ENCODE results near the gene NOD2.

The NOD2 gene

DNA sequence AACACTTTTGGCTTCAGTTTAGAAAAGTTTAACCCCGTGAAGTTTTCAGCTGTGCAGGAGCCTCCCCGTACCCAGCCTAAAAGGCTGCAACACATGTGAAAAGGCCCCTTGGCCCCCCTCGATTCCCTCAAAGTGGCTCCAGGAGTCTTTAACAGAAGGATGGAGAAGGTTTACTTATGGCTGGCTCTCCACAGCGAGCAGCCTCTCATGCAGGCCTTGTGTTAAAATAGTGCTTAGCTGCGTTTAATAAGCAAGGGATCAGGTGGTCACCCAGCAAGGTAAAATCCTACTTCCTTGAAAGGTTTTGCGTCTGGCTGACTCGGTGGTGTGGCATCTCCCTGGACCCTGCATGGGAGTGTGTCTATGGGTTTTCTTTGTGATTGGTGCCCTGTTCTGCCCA, 40.1 kb downstream of the NOD2 start:
- Histone ChIP-seq H3K4me3 (replicated peaks; ENCODE audit: low read depth, low read length) (no peak overlapping the region), H3K27me3 (replicated peaks; ENCODE audit: control insufficient read depth, insufficient read depth, low read length) (no peaks in the 10 kb centered on the region), H3K36me3 (ENCODE audit: control insufficient read depth, insufficient read depth, low read length) (peaks cover 2% of the 10 kb centered on the region)
- TF ChIP-seq, protein P1, sequence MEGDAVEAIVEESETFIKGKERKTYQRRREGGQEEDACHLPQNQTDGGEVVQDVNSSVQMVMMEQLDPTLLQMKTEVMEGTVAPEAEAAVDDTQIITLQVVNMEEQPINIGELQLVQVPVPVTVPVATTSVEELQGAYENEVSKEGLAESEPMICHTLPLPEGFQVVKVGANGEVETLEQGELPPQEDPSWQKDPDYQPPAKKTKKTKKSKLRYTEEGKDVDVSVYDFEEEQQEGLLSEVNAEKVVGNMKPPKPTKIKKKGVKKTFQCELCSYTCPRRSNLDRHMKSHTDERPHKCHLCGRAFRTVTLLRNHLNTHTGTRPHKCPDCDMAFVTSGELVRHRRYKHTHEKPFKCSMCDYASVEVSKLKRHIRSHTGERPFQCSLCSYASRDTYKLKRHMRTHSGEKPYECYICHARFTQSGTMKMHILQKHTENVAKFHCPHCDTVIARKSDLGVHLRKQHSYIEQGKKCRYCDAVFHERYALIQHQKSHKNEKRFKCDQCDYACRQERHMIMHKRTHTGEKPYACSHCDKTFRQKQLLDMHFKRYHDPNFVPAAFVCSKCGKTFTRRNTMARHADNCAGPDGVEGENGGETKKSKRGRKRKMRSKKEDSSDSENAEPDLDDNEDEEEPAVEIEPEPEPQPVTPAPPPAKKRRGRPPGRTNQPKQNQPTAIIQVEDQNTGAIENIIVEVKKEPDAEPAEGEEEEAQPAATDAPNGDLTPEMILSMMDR (IDR thresholded peaks at IDR 0.05; ENCODE audit: insufficient read depth, low read length, poor library complexity, severe bottlenecking) = no peak
- DNase-seq (ENCODE audit: extremely low read depth, insufficient read length) = no peak

DNA sequence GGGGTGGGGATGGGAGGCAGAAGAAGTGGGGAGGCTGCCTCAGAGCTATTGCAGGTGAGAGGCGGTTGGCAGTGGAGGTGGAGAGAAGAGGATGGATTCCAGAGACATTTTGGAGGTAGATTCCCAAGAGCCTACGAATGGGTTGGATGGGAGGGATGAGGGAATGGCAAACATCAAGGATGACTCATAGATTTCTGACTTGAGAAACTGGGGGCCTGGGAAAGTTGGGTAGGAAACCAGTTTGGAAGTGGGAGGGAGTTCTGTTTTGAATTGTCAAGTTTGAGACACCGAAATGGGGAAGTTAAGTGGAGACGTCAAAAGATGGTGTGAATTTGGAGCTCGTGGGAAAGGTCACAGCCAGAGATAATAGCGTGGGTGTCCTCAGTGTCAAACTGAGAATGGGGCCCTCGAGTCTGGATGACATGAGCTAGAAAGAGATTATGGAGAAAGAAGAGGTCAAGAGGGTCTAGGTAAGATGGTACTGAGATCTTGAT, 42.3 kb downstream of the NOD2 start:
- TF ChIP-seq, protein P1 (IDR thresholded peaks at IDR 0.05; ENCODE audit: insufficient read depth, low read length, poor library complexity, severe bottlenecking) = no peak
- DNase-seq (ENCODE audit: extremely low read depth, insufficient read length) = no peak
- H3K36me3 ChIP-seq (ENCODE audit: control insufficient read depth, insufficient read depth, low read length) = peaks cover 2% of the 10 kb centered on the region
- no peak overlapping the region for H3K4me3 ChIP-seq (replicated peaks; ENCODE audit: low read depth, low read length)
- H3K27me3 ChIP-seq (replicated peaks; ENCODE audit: control insufficient read depth, insufficient read depth, low read length) = no peaks in the 10 kb centered on the region

DNA sequence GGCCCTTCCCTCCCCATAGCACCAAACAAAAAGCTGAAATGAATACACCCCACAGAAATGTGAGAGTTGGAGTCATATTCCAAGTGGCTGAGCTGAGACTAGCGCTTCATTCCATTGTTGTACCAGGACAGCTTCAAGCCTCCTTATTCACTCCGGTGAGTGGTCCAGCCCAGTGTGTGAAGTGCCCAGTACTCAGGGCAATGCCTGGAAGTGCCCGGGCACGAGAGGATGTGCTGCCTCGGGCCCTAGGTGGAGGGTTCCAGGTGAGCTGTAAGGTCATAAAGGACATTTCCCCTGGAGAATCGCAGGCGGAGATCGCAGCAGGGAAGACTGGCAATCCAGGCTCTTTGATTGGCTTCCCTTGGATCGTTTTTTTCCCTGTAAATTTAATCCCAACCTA, 43.0 kb downstream of the NOD2 start:
- no peak for DNase-seq (ENCODE audit: extremely low read depth, insufficient read length)
- Histone ChIP-seq H3K36me3 (ENCODE audit: control insufficient read depth, insufficient read depth, low read length) (peaks cover 2% of the 10 kb centered on the region), H3K4me3 (replicated peaks; ENCODE audit: low read depth, low read length) (no peak overlapping the region), H3K27me3 (replicated peaks; ENCODE audit: control insufficient read depth, insufficient read depth, low read length) (no peaks in the 10 kb centered on the region)
- TF ChIP-seq, protein P1 (IDR thresholded peaks at IDR 0.05; ENCODE audit: insufficient read depth, low read length, poor library complexity, severe bottlenecking) = no peak

DNA sequence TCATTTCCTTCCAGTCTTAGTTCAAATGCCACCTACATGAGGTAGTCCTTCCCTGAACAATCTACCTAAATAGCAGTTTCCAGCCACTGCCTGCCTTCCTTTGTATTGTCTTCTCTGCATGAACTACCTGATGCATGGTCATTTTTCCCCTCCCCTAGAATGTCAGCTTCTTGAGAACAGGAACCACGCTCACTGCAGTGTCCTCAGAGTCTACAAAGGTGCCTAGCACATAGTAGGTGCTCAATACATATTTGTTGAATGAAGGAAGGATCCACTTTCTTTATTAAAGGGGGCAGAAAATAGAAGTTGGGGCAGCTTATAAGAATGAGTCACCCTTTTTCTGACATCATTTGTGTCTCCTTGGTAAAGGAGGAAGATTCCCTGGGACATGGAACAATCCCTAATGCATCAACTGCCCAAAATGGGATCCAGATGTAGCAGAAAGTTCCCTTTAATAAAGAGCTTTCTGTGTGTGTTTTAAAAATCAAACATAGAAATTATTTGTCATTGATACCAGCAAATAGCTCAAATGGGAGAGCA, 44.1 kb downstream of the NOD2 start:
- DNase-seq (ENCODE audit: extremely low read depth, insufficient read length) = no peak
- TF ChIP-seq, protein P1 (IDR thresholded peaks at IDR 0.05; ENCODE audit: insufficient read depth, low read length, poor library complexity, severe bottlenecking) = no peak
- H3K27me3 ChIP-seq (replicated peaks; ENCODE audit: control insufficient read depth, insufficient read depth, low read length) = no peaks in the 10 kb centered on the region

DNA sequence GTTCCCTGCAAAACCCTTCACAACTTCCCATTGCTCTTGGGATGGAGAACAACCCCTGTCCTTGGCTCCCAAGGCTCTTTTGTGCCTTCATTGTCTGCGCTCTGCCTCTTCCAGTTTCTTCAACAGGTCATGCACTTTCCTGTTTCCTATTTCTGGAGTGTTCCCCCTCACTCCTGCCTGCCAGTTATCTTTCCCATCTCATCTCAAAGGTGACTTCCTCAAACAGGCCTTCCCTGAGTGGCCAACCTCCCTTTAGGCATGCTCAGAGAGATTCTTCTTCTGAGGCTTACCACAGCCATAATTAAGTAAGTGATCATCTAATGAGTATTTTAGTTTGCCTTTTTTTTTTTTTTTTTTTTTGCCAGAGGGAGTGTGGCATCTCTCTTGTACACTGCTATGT, 45.6 kb downstream of the NOD2 start:
- H3K4me3 ChIP-seq (replicated peaks; ENCODE audit: low read depth, low read length) = no peak overlapping the region
- TF ChIP-seq, protein P1 (IDR thresholded peaks at IDR 0.05; ENCODE audit: insufficient read depth, low read length, poor library complexity, severe bottlenecking) = no peak
- H3K27me3 ChIP-seq (replicated peaks; ENCODE audit: control insufficient read depth, insufficient read depth, low read length) = no peaks in the 10 kb centered on the region
- no peak for DNase-seq (ENCODE audit: extremely low read depth, insufficient read length)
- H3K36me3 ChIP-seq (ENCODE audit: control insufficient read depth, insufficient read depth, low read length) = no peaks in the 10 kb centered on the region; the same call in 1 of the 2 replicates

More for the DNA sequence above, 44.1 kb downstream of the NOD2 start:
- Histone ChIP-seq H3K36me3 (ENCODE audit: control insufficient read depth, insufficient read depth, low read length) (no peaks in the 10 kb centered on the region; the same call in 1 of the 2 replicates), H3K4me3 (replicated peaks; ENCODE audit: low read depth, low read length) (no peak overlapping the region)

DNA sequence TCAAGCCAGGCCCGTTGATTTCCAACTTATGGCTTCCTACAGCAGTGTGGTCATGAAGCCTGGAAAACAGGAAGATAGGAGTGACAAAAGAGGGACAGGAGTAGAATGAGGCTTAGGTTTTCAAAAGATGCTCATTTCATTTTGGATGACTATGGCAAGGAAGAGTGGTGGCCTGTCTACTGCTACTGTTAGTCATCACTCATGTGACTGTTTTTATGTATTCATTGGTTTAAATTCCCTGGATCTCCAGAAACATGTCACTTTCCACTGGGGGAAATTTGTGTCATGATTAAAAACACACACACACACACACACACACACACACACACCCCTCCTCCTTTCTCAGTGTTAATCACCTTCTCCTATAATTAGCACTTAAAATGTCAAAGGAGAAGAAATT, 47.3 kb downstream of the NOD2 start:
- no peak overlapping the region for H3K4me3 ChIP-seq (replicated peaks; ENCODE audit: low read depth, low read length)
- H3K27me3 ChIP-seq (replicated peaks; ENCODE audit: control insufficient read depth, insufficient read depth, low read length) = no peaks in the 10 kb centered on the region
- TF ChIP-seq, protein P1 (IDR thresholded peaks at IDR 0.05; ENCODE audit: insufficient read depth, low read length, poor library complexity, severe bottlenecking) = no peak
- no peak for DNase-seq (ENCODE audit: extremely low read depth, insufficient read length)
- no peaks in the 10 kb centered on the region; the same call in 1 of the 2 replicates for H3K36me3 ChIP-seq (ENCODE audit: control insufficient read depth, insufficient read depth, low read length)
